Nucleus accumbens (tissue), 56 donors: ENCODE data around the gene PRR19.
A peak's percentile ranks its signal among the peaks of the same experiment; 100 is the strongest.

Source experiments
- DNase-seq, 56 donors: peaks; one replicate each; lab custom pipeline; 2025; lab: John Stamatoyannopoulos, UW

Gene PRR19

GRCh38 chr19:42292963-42293362 is 9.0 kb upstream of the PRR19 start:
- no peak for DNase-seq

GRCh38 chr19:42293540-42293939 is 8.4 kb upstream of the PRR19 start:
- no peak for DNase-seq

- DNase-seq, result no peak
These were observed 8.0 kb upstream of the PRR19 start for GRCh38 chr19:42293948-42294347.

- no peak for DNase-seq
These were observed 7.3 kb upstream of the PRR19 start for GRCh38 chr19:42294471-42295137.

- no peak for DNase-seq
These were observed 6.6 kb upstream of the PRR19 start for GRCh38 chr19:42295342-42295741.

GRCh38 chr19:42295831-42296525 is 6.0 kb upstream of the PRR19 start:
- DNase-seq, result peak in 50 of 56 donors; percentile 23 to 89 (median 63)

- no peak for DNase-seq
These were observed 4.9 kb upstream of the PRR19 start for GRCh38 chr19:42297039-42297438.

- no peak for DNase-seq
These were observed 1.2 kb downstream of the PRR19 start for GRCh38 chr19:42303101-42303464.

- no peak for DNase-seq
These were observed 1.9 kb downstream of the PRR19 start for GRCh38 chr19:42303876-42304275.

- DNase-seq, result no peak
These were observed 4.7 kb downstream of the PRR19 start for GRCh38 chr19:42306646-42307045.

GRCh38 chr19:42309686-42310085 is 7.8 kb downstream of the PRR19 start:
- no peak for DNase-seq

- peak in 6 of 56 donors; percentile 7 to 32 (median 12) for DNase-seq
These were observed 9.7 kb downstream of the PRR19 start for GRCh38 chr19:42311657-42312056.

GRCh38 chr19:42312370-42312769 is 10.4 kb downstream of the PRR19 start:
- DNase-seq, result no peak

GRCh38 chr19:42313096-42313839 is 11.3 kb downstream of the PRR19 start, which contains the start of gene TMEM145:
TSS of gene TMEM145 (plus strand) at chr19:42313309. CDS start at chr19:42313377, 68 bp downstream.
- DNase-seq, result peak in 35 of 56 donors; percentile 4 to 68 (median 33)

GRCh38 chr19:42313840-42314755 is 12.2 kb downstream of the PRR19 start:
- no peak for DNase-seq

GRCh38 chr19:42315024-42315423 is 13.1 kb downstream of the PRR19 start:
- no peak for DNase-seq

GRCh38 chr19:42316223-42317211 is 14.6 kb downstream of the PRR19 start:
- peak in 4 of 56 donors; percentile 6 to 19 (median 14) for DNase-seq

- DNase-seq, result no peak
These were observed 15.6 kb downstream of the PRR19 start for GRCh38 chr19:42317535-42317934.

- DNase-seq, result peak in 9 of 56 donors; percentile 6 to 33 (median 15)
These were observed 20.4 kb downstream of the PRR19 start for GRCh38 chr19:42322305-42322704.
